Kidney epithelial cell (primary cell): ENCODE results near the gene CD28. TPM values are rescaled to one million over a fixed set of nuclear protein-coding genes. Genes with fewer than 3 reads are reported as not detected.

Experiments
- DNase-seq: peaks from one replicate; pipeline ENCODE4 v3.0.0-alpha.2; 2010; ENCODE audit warnings: low read depth
- H3K27me3 ChIP-seq: 2 replicates; pipeline ENCODE4 v1.6.0; 2011; ENCODE audit warnings: low read length; ENCODE audit not compliant: control insufficient read depth, insufficient read depth
- H3K36me3 ChIP-seq: 2 replicates; pipeline ENCODE4 v1.5.1; 2011; ENCODE audit warnings: low read length; ENCODE audit not compliant: control insufficient read depth, insufficient read depth
- H3K4me3 ChIP-seq: 2 replicates; pipeline ENCODE4 v1.5.1; 2011; ENCODE audit warnings: low read depth, mild to moderate bottlenecking, control low read depth, low read length
- CTCF ChIP-seq: IDR thresholded peaks from 2 replicates; pipeline ENCODE4 v1.5.1; 2011; ENCODE audit warnings: mild to moderate bottlenecking, moderate library complexity, low read length, control low read depth, inconsistent platforms; ENCODE audit not compliant: insufficient read depth, poor library complexity, severe bottlenecking
- total RNA-seq: library from RNA; depleted of rRNA; stranded (reverse); fragments of >200 nt; gene quantifications from 2 replicates; pipeline ENCODE4 v1.2.3, GENCODE V29; 2015

The CD28 gene
- total RNA-seq, 1 donor from 2014 or later, result not detected

- no peak for TF ChIP-seq CTCF
- DNase-seq, result no peak
Observed at GRCh38 chr2:203705178-203705577, 1.3 kb upstream of the CD28 start.

GRCh38 chr2:203707530-203707929 lies 1.1 kb downstream of the CD28 start:
- H3K27me3 ChIP-seq, result no peaks in the 10 kb centered on the region
- no peak for DNase-seq
- no peak overlapping the region for H3K4me3 ChIP-seq
- TF ChIP-seq CTCF, result no peak
- no peaks in the 10 kb centered on the region for H3K36me3 ChIP-seq

More at GRCh38 chr2:203705178-203705577, 1.3 kb upstream of the CD28 start:
- H3K27me3 ChIP-seq, result no peaks in the 10 kb centered on the region
- H3K36me3 ChIP-seq, result no peaks in the 10 kb centered on the region
- no peak overlapping the region for H3K4me3 ChIP-seq

DNA sequence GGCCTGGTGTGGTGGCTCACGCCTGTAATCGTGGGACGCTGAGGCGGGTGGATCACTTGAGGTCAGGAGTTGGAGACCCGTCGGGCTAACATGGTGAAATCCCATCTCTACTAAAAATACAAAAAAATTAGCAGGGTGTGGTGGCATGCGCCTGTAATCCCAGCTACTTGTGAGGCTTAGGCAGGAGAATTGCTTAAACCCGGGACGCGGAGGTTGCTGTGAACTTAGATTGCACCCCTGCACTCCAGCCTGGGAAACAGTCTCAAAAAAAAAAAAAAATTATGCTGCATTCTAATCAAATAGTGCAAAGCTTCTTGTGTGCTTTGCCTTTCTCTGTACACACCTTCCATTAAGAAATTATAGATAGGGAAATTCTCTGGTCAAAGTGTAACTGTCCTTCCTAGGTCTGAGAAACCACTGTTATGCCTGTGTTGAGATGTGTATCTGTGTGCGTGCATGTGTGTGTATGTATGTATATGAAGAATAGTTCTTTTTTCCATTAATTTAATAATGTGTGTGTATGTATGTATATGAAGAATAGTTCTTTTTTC lies 2.5 kb downstream of the CD28 start:
- no peak for TF ChIP-seq CTCF
- DNase-seq, result no peak
- Histone ChIP-seq H3K27me3 (no peaks in the 10 kb centered on the region), H3K36me3 (no peaks in the 10 kb centered on the region), H3K4me3 (no peak overlapping the region)

- Histone ChIP-seq H3K4me3 (no peak overlapping the region), H3K36me3 (no peaks in the 10 kb centered on the region), H3K27me3 (no peaks in the 10 kb centered on the region)
- no peak for TF ChIP-seq CTCF
- no peak for DNase-seq
Observed at GRCh38 chr2:203709416-203710040, 3.1 kb downstream of the CD28 start.

- H3K4me3 ChIP-seq, result no peak overlapping the region
- H3K36me3 ChIP-seq, result no peaks in the 10 kb centered on the region
- DNase-seq, result no peak
- no peaks in the 10 kb centered on the region for H3K27me3 ChIP-seq
- no peak for TF ChIP-seq CTCF
Observed at GRCh38 chr2:203710226-203710625, 3.8 kb downstream of the CD28 start.

DNA sequence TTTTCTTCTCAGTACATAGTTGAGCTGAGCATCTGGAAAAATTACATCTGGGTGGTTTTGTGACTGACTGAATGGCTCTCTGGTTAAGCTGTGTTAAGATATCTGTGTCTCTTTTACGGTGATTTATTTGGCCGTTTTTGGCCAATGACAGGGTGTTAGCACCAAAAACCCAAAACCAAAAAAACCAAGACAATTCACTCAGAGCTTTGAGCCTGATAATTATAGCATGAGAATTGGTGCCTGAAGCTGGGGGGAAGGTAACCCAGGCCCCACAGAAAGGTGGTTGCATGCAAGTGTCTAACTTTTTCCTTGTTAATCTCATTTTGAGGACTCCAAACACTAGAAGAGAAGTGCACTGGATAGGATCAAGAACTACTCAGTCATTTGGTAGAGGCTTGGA lies 4.5 kb downstream of the CD28 start:
- Histone ChIP-seq H3K4me3 (no peak overlapping the region), H3K36me3 (no peaks in the 10 kb centered on the region), H3K27me3 (no peaks in the 10 kb centered on the region)
- DNase-seq, result no peak
- TF ChIP-seq CTCF, result no peak
